HG03045 (cell line): ENCODE data around the gene SLC19A3.

Experiments
- ATAC-seq: cut with Tn5 transposase; IDR thresholded peaks from one replicate; pipeline ENCODE4 v1.9.1; 2021; ENCODE audit warnings: mild to moderate bottlenecking, moderate library complexity; ENCODE audit not compliant: unreplicated experiment

SLC19A3 gene

GRCh38 chr2:227634201-227634600 is 83.6 kb downstream of the SLC19A3 start:
- ATAC-seq, result no peak
